NCI-H1048 (cell line): Measurements from ENCODE around the gene ACP4.
"Not testable (repeated sequence)": the region's sequence is repeated elsewhere in the genome, so short reads cannot be mapped to it uniquely, and the experiment has no call there.

ENCODE experiments used
- DNase-seq: peaks from one replicate; lab custom pipeline; 2025; lab: John Stamatoyannopoulos, UW

Gene ACP4

GRCh38 chr19:50797781-50798658 is 7.8 kb downstream of the ACP4 start:
- no peak for DNase-seq

DNA sequence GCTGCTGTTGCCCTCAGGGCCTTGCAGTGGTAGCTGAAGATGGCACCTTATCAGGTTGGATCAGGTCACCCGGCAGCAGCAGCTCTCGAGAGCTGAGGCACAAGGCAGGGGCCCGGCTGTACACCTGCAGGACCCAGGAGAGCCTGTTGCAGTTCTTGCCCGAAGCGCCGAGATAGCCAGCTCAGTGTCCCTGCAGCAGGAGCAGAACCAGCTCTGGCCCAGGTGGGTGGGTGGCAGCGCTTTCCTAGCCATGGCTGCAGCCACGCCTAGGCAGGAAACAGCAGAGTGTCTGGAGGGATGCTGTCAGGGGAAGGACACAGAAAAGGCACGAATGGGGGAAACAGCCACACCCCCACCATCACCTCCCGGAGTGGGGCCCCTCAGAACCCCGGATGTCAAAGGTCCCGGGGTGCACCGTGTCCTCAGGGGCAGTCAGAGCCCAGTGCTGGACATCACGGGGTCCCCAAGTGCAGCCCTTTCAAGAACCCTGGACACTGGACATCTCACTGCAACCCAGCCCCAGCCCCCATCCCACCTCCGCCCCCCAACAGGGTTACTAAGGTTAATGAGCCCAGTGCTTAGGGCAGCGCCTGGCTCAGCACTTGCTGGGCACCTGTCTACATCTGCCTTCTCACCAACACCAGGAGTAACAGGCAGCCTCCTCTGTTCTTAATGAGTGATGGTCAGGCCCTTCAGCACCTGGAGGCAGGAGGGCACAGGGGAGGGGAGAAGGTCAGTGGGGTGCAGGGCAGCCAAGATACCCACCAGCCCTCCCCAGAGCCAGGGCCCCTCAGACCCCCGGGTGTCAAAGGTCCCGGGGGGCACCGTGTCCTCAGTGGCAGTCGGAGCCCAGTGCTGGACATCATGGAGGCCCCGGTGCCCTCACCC is 8.7 kb downstream of the ACP4 start:
- DNase-seq = no peak

DNA sequence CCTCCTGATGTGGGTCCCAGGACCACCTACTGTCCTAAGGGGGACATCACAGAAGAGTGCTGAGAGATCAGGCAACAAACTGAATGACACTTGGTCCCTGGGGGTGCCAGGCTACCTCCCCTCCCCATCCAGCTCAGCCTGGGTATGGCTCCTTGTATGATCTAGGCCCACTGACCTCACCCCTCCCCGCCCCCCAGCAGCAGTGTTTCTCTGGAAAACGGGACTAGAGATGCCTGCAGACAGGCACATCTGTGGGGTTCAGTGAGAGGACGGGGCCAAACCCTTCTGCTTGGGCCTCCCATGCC is 9.3 kb downstream of the ACP4 start:
- no peak for DNase-seq

DNA sequence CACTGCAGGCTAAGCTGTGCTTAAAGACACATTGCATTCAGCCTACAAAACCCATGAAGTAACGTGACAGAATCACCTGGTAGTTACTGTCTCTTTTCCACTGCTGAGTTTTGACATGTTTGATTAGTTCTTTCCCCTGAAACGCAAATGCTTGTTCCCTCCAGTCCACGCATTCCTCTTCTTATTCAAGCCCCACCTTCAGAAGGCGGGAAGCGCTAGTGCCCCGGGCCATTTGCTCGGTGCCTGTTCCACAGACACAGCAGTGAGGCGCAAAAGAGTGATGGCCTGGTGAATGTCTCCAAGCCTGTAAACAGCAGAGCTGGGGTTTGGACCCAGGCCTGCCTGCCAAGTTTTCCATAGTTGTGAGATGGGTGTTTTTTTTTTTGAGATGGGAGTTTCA is 10.9 kb downstream of the ACP4 start:
- DNase-seq = no peak

DNA sequence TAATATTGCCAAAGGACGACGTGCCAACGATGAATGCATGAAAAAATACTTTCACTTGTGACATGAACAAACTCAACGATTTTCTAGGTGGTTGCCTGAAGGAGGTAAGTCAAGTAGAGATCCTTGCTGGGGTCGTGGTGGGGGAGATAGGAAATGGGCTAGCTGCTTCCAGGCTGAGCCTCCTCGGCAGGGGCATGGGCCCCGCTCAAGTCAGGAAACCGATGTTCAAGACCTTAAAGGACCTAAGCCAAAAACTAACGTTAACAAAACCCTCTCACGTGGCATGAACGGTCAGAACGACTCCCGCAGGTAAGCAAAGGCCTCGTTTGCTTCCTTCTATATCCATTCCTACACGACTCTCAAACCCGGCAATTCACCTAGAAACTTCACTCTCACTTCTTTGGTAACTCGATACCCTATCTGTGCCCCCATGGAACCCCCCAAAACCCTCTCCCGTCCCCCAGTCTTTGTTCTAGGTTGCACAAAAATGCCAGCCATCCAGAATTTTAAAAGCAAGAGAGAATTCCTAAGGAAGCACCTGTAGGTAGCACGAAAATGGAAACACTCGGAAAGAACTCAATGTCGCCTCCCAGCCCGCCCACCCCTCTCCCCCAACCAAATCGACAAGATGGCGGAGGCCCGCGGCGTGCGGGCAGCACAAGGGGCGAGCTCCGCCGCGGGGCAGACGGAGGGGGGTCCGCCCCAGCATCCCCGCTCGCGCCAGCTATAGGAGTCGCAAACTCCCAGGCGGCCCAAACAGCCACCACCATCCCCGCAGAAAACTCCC is 13.6 kb downstream of the ACP4 start:
- DNase-seq = no peak

DNA sequence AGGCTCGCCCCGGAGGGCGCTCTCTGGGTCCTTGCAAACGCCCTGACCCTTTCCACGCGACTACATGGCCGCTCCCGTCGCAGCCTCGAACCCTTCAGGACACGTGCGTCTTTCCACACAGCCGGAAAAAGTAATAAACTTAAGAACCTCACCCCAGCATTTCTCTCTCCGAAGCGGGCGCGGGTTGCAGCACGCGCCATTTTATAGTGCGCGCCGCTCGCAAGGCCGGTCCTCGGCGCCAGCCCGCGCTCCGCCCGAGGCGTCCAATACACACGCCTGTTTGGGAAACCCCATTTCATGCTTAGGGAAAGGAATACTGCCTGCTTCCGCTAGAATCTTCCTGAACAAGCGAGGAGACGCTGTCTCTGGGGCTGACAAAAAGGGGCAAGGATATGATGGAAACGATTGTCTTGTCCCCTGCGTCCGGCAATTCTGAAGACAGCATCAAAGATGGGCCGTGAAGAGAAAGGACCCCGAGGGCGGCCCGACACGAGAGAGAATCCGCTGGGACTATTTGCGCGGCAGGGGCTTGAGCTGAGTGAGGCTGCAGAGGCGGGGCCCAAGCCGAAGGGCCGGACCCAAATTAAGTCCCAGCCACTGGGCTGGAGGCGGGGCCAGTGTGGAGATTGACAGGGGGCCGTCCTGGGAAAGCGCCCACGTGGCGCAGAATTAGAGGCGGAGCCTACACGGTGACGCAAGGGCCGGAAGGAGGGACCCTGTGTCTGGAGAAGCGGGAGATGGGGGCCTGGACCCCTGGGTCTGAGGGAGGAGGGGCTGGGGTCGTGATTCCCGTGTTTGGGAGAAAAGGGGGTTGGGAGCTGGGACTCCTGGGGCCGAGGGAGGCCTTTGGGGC is 14.4 kb downstream of the ACP4 start:
- peak; percentile 96 for DNase-seq

- no peak for DNase-seq
Measured at GRCh38 chr19:50808856-50809255, 18.6 kb downstream of the ACP4 start.

GRCh38 chr19:50811622-50812238 is 21.5 kb downstream of the ACP4 start:
- not testable (repeated sequence) for DNase-seq

DNA sequence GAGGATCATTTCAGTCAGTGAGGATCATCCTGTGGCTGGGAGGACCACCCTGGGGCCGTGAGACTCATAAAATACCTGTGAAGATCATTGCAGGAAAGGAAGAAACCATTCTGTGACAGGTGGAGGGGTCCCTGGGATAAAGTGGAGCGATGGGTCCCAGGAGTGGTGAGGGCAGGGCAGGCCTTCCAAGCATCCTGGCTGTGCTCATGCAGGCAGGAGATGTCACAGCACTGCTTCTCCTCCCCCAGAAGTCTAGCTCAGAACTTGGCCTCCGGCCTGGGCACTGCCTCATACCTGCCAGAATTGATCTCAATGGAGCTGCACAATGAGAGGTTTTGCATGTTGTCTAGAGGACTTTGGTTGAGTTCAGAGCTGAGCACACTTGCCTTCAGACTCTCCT is 22.3 kb downstream of the ACP4 start:
- DNase-seq = no peak

DNA sequence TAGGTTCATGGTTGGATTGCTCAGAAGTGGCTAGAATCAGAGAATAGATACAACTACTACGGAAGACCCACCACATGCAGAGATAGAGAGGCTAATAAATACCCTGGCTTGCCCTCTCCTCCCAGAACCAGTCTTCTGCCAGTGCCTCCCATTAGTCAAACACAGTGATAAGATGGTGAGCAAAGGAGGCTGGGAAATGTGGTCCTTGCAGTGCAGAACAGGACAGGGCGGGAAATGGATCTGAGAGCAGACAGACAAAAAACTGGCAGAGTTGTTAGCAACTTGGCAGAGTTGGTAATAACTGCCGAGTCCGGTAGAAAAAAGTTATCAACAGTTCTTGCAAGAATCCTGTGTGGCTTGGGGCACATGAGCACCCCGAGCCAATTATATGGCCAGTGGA is 24.7 kb downstream of the ACP4 start:
- DNase-seq = no peak

- no peak for DNase-seq
Measured at GRCh38 chr19:50815439-50815838, 25.2 kb downstream of the ACP4 start.

- DNase-seq = no peak
Measured at GRCh38 chr19:50817941-50818858, 28.0 kb downstream of the ACP4 start.

- DNase-seq = no peak
Measured at GRCh38 chr19:50818859-50819472, 28.8 kb downstream of the ACP4 start.

- no peak for DNase-seq
Measured at GRCh38 chr19:50819636-50820035, 29.4 kb downstream of the ACP4 start.

DNA sequence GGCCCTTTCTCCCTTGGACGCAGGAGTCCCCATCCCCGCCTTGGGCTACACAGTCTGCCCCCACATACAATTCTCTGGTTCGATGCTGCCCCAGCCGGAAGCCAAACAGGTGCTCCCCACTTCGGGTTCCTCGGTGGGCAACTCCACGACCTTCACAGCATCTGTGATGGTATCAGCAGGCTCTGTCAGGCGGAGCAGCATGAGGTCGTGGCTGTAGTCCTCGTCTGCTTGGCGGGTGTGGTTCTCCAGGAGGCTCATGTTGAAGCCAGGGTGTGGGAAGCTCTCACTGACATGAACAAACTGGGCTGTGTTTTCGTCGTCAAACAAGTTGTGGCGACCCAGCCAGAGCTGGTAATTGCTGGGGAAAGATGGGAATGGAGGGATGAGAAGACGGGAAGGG is 29.9 kb downstream of the ACP4 start:
- no peak for DNase-seq

- DNase-seq = no peak
Measured at GRCh38 chr19:50820549-50821247, 30.5 kb downstream of the ACP4 start.

- DNase-seq = no peak
Measured at GRCh38 chr19:50821248-50821612, 31.0 kb downstream of the ACP4 start.

GRCh38 chr19:50821622-50822021 is 31.4 kb downstream of the ACP4 start:
- DNase-seq = no peak

GRCh38 chr19:50822661-50823208 is 32.5 kb downstream of the ACP4 start:
- no peak for DNase-seq
